ENCODE measurements around the gene GPR50. TPM values are rescaled to one million over a fixed set of nuclear protein-coding genes. Genes with fewer than 3 reads are reported as not detected.

Gene GPR50
- total RNA-seq, 4 donors from 2014 or later = not detected

GRCh38 chrX:151183912-151184565, 7.7 kb downstream of the GPR50 start:
- no peak for DNase-seq (ENCODE audit: extremely low spot score)
- TF ChIP-seq CTCF (IDR thresholded peaks at IDR 0.05) (no peak), EP300 (IDR thresholded peaks at IDR 0.05) (no peak), POLR2A (IDR thresholded peaks at IDR 0.05; ENCODE audit: low read depth) (no peak), POLR2AphosphoS5 (IDR thresholded peaks at IDR 0.05) (no peak)
- intact Hi-C loops (cut with DNase I) = no loop called here
- no peaks in the 10 kb centered on the region for H3K36me3 ChIP-seq
- H3K27me3 ChIP-seq = peaks cover 0 to 17% (median 2%) of the 10 kb centered on the region in 4 donors
- H3K27ac ChIP-seq (replicated peaks in 1 of 4) = no peak overlapping the region
- H3K4me1 ChIP-seq = no peaks in the 10 kb centered on the region
- H3K4me3 ChIP-seq = no peak overlapping the region
- 35% methylated on average over 14 of the region's 14 CpGs for WGBS
- H3K9me3 ChIP-seq = no peaks in the 10 kb centered on the region

- 63% methylated on average over 2 of the region's 2 CpGs for WGBS
- TF ChIP-seq CTCF (IDR thresholded peaks at IDR 0.05) = no peak
- TF ChIP-seq POLR2A (IDR thresholded peaks at IDR 0.05; ENCODE audit: low read depth) = no peak
- TF ChIP-seq EP300 (IDR thresholded peaks at IDR 0.05) = no peak
- TF ChIP-seq POLR2AphosphoS5 (IDR thresholded peaks at IDR 0.05) = no peak
- Histone ChIP-seq H3K36me3 (no peaks in the 10 kb centered on the region), H3K27ac (replicated peaks in 1 of 4) (no peak overlapping the region), H3K9me3 (no peaks in the 10 kb centered on the region), H3K27me3 (peaks cover 0 to 14% (median 2%) of the 10 kb centered on the region in 4 donors), H3K4me1 (no peaks in the 10 kb centered on the region), H3K4me3 (no peak overlapping the region)
- intact Hi-C loops (cut with DNase I) = no loop called here
- no peak for DNase-seq (ENCODE audit: extremely low spot score)
Measured at GRCh38 chrX:151184705-151185104, 8.3 kb downstream of the GPR50 start.

GRCh38 chrX:151206871-151207270, 30.5 kb downstream of the GPR50 start:
- Histone ChIP-seq H3K9me3 (no peaks in the 10 kb centered on the region), H3K27ac (replicated peaks in 1 of 4) (no peak overlapping the region), H3K36me3 (no peaks in the 10 kb centered on the region), H3K4me1 (no peaks in the 10 kb centered on the region), H3K4me3 (no peak overlapping the region), H3K27me3 (no peaks in the 10 kb centered on the region)
- 57% methylated on average over 2 of the region's 2 CpGs for WGBS
- TF ChIP-seq POLR2A (IDR thresholded peaks at IDR 0.05; ENCODE audit: low read depth) (no peak), CTCF (IDR thresholded peaks at IDR 0.05) (no peak), EP300 (IDR thresholded peaks at IDR 0.05) (no peak), POLR2AphosphoS5 (IDR thresholded peaks at IDR 0.05) (no peak)
- no peak for DNase-seq (ENCODE audit: extremely low spot score)
- intact Hi-C loops (cut with DNase I) = no loop called here

- TF ChIP-seq EP300 (IDR thresholded peaks at IDR 0.05) (no peak), POLR2AphosphoS5 (IDR thresholded peaks at IDR 0.05) (no peak), CTCF (IDR thresholded peaks at IDR 0.05) (no peak), POLR2A (IDR thresholded peaks at IDR 0.05; ENCODE audit: low read depth) (no peak)
- no peak overlapping the region for H3K27ac ChIP-seq (replicated peaks in 1 of 4)
- H3K36me3 ChIP-seq = no peaks in the 10 kb centered on the region
- peaks cover 0 to 11% (median 0%) of the 10 kb centered on the region in 4 donors for H3K27me3 ChIP-seq
- H3K4me3 ChIP-seq = no peak overlapping the region
- DNase-seq (ENCODE audit: extremely low spot score) = no peak
- 56% methylated on average over 1 of the region's 1 CpG for WGBS
- no peaks in the 10 kb centered on the region for H3K4me1 ChIP-seq
- no peaks in the 10 kb centered on the region for H3K9me3 ChIP-seq
- intact Hi-C loops (cut with DNase I) = no loop called here
Measured at GRCh38 chrX:151225843-151226242, 49.5 kb downstream of the GPR50 start.

GRCh38 chrX:151226941-151227340, 50.6 kb downstream of the GPR50 start:
- no peak for TF ChIP-seq POLR2AphosphoS5 (IDR thresholded peaks at IDR 0.05)
- no peak for TF ChIP-seq EP300 (IDR thresholded peaks at IDR 0.05)
- 72% methylated on average over 9 of the region's 9 CpGs for WGBS
- H3K36me3 ChIP-seq = no peaks in the 10 kb centered on the region
- no peaks in the 10 kb centered on the region for H3K9me3 ChIP-seq
- intact Hi-C loops (cut with DNase I) = no loop called here
- no peaks in the 10 kb centered on the region for H3K4me1 ChIP-seq
- H3K27me3 ChIP-seq = peaks cover 0 to 11% (median 0%) of the 10 kb centered on the region in 4 donors
- H3K27ac ChIP-seq (replicated peaks in 1 of 4) = no peak overlapping the region
- no peak for DNase-seq (ENCODE audit: extremely low spot score)
- no peak overlapping the region for H3K4me3 ChIP-seq

All from esophagus muscularis mucosa (tissue), 4 donors.